ENCODE data around the gene ANKRD27.

- TF ChIP-seq EP300 (conservative IDR thresholded peaks at IDR 0.05; ENCODE audit: poor library complexity, severe bottlenecking), result no peak
- no peak for TF ChIP-seq CTCF (IDR thresholded peaks at IDR 0.05; ENCODE audit: poor library complexity, severe bottlenecking)
- no peak for TF ChIP-seq RAD21 (conservative IDR thresholded peaks at IDR 0.05)
- TF ChIP-seq SMC3 (conservative IDR thresholded peaks at IDR 0.05; ENCODE audit: poor library complexity), result no peak
- TF ChIP-seq EZH2 (IDR thresholded peaks at IDR 0.05; ENCODE audit: borderline replicate concordance, insufficient read depth, low read length, poor library complexity, severe bottlenecking), result no peak
These were observed 21.9 kb downstream of the ANKRD27 start for GRCh38 chr19:32652894-32653598.

All from neural cell (in vitro differentiated cells).